ENCODE results near the gene HAUS2. TPM values are rescaled to one million over a fixed set of nuclear protein-coding genes. Genes with fewer than 3 reads are reported as not detected.

HAUS2 gene
- total RNA-seq, 1 experiment from 2014 or later: 39.8 TPM

DNA sequence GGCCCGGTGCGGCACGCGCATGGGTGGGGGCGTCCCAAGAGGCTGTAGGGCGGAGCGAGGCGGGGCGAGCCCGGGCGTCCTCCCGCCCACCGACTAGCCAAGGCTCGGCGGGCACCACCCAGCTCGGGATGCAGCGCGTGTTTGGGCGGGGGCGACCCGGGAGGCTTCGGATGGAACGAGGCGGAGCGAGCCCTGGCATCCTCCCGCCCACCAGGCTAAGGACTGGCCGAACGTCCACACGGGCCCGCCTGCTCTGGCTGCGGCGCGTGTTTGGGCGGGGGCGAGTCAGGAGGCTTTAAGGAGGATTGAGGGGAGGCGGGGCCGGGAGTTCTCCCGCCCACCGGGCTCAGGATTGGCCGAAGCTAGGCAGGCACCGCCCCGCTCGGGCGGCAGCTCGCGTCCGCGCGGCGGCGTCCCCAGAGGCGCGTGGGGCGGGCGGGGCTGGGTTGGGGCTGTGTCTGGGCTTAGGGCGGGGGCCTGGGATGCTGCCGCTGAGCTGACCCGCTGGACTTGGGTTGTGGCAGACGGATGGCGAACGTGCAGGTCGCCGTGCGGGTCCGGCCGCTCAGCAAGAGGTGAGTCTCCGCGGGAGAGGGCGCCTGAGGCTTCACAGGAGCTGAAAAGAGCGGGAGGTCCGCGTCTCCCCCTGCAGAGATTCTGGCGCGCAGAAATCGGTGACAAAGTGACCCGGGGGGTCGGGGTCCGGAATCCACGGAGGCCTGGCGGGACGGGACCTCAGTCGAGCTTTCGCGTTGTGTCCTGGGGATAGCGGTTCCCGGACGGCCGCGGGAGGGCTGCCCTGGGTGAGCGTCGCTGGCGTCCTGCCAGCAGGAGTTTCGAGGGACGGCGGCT lies 26.8 kb downstream of the HAUS2 start, which contains the start of gene STARD9:
Gene STARD9, plus strand, starts transcription at position 419 of the 852 bp plus-strand sequence. Its CDS starts 110 bp downstream, at position 529.
- Histone ChIP-seq H3K4me2 (ENCODE audit: low read length) (peak within 1 kb of the TSS; percentile 98), H3K9me3 (ENCODE audit: control insufficient read depth in 1 of 2, insufficient read depth in 1 of 2, low read depth in 1 of 2, low read length in 2 of 2) (no peaks in the 10 kb centered on the region), H3K79me2 (ENCODE audit: insufficient read depth, low read length) (no peaks in the 10 kb centered on the region), H3K27me3 (ENCODE audit: insufficient read depth, low read length) (no peaks in the 10 kb centered on the region; the same call in 1 of the 2 replicates), H4K20me1 (ENCODE audit: insufficient read depth) (no peaks in the 10 kb centered on the region), H2AFZ (ENCODE audit: low read depth, low read length, poor library complexity, severe bottlenecking) (peak within 1 kb of the TSS; percentile 95), H3K9me2 (ENCODE audit: insufficient read depth) (no peaks in the 10 kb centered on the region), H3K4me3 (replicated peaks in 1 of 2; ENCODE audit: low read depth in 1 of 2, low read length in 2 of 2) (peak within 1 kb of the TSS; percentile 61 to 63), H3K4me1 (ENCODE audit: control insufficient read depth in 1 of 2, insufficient read depth in 2 of 2, low read length in 2 of 2) (peaks cover 12 to 18% of the 10 kb centered on the region in 2 experiments), H3K36me3 (ENCODE audit: control insufficient read depth in 1 of 2, insufficient read depth in 2 of 2, low read length in 2 of 2) (no peaks in the 10 kb centered on the region), H3K27ac (ENCODE audit: low read depth, low read length) (0 out of 2 replicates have a peak within 1 kb of the TSS, but pooled peaks have one; percentile 11), H3K9ac (ENCODE audit: low read length) (peak within 1 kb of the TSS; percentile 64)
- intact Hi-C loops (cut with micrococcal nuclease): no loop called here
- BruUV-seq (replicated peaks): no TSS peak
- CTCF ChIA-PET: interaction anchor here (1.2 kb wide), 1 partner anchor 16 kb away, joined by 7 read pairs; no protein-coding TSS in a partner anchor
- peak; percentile 95 for ATAC-seq
- RAD21 ChIA-PET (ENCODE audit: low non-redundant PET in 1 of 2, low total read pairs in 2 of 2, uncharacterized antibody in 2 of 2, unreplicated experiment in 2 of 2): no interaction called here
- peak; percentile 94 for DNase-seq (ENCODE audit: low read depth, low spot score)
- POLR2A ChIA-PET: interaction anchor here (0.6 to 2.0 kb wide), 8 partner anchors 8 to 347 kb away, joined by 3 to 6 read pairs (median 3); no protein-coding TSS in a partner anchor
- TF ChIP-seq CBX3 (IDR thresholded peaks at IDR 0.05; ENCODE audit: low read depth) (no peak), RAD21 (IDR thresholded peaks at IDR 0.05; ENCODE audit: low read depth) (no peak), SRF (IDR thresholded peaks at IDR 0.05; ENCODE audit: low read depth) (no peak), SP1 (IDR thresholded peaks at IDR 0.05; ENCODE audit: low read depth) (peak; percentile 64), FOSL1 (IDR thresholded peaks at IDR 0.05; ENCODE audit: low read depth) (no peak), MAX (IDR thresholded peaks at IDR 0.05) (peak; percentile 92), TCF7L2 (IDR thresholded peaks at IDR 0.05; ENCODE audit: borderline replicate concordance, extremely low read depth, insufficient read depth, insufficient read length) (no peak), SIN3A (IDR thresholded peaks at IDR 0.05; ENCODE audit: low read depth) (no peak), EZH2phosphoT487 (IDR thresholded peaks at IDR 0.05; ENCODE audit: borderline replicate concordance) (no peak), POLR2A (IDR thresholded peaks at IDR 0.05; ENCODE audit: borderline replicate concordance, extremely low read depth, insufficient read depth, insufficient read length) (peak; percentile 50), EGR1 (IDR thresholded peaks at IDR 0.05; ENCODE audit: low read depth) (peak; percentile 91), EZH2 (IDR thresholded peaks at IDR 0.05) (no peak), JUND (IDR thresholded peaks at IDR 0.05) (no peak), ZNF274 (IDR thresholded peaks at IDR 0.05; ENCODE audit: low read depth, low read length) (no peak), YY1 (IDR thresholded peaks at IDR 0.05; ENCODE audit: extremely low read depth, insufficient replicate concordance, low read depth, low read length) (no peak), CEBPB (IDR thresholded peaks at IDR 0.05; ENCODE audit: low read depth) (no peak)
- TF ChIP-seq, protein P1, sequence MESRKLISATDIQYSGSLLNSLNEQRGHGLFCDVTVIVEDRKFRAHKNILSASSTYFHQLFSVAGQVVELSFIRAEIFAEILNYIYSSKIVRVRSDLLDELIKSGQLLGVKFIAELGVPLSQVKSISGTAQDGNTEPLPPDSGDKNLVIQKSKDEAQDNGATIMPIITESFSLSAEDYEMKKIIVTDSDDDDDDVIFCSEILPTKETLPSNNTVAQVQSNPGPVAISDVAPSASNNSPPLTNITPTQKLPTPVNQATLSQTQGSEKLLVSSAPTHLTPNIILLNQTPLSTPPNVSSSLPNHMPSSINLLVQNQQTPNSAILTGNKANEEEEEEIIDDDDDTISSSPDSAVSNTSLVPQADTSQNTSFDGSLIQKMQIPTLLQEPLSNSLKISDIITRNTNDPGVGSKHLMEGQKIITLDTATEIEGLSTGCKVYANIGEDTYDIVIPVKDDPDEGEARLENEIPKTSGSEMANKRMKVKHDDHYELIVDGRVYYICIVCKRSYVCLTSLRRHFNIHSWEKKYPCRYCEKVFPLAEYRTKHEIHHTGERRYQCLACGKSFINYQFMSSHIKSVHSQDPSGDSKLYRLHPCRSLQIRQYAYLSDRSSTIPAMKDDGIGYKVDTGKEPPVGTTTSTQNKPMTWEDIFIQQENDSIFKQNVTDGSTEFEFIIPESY (IDR thresholded peaks at IDR 0.05; ENCODE audit: extremely low read depth, insufficient replicate concordance, low read length): no peak
- TF ChIP-seq, protein P2, sequence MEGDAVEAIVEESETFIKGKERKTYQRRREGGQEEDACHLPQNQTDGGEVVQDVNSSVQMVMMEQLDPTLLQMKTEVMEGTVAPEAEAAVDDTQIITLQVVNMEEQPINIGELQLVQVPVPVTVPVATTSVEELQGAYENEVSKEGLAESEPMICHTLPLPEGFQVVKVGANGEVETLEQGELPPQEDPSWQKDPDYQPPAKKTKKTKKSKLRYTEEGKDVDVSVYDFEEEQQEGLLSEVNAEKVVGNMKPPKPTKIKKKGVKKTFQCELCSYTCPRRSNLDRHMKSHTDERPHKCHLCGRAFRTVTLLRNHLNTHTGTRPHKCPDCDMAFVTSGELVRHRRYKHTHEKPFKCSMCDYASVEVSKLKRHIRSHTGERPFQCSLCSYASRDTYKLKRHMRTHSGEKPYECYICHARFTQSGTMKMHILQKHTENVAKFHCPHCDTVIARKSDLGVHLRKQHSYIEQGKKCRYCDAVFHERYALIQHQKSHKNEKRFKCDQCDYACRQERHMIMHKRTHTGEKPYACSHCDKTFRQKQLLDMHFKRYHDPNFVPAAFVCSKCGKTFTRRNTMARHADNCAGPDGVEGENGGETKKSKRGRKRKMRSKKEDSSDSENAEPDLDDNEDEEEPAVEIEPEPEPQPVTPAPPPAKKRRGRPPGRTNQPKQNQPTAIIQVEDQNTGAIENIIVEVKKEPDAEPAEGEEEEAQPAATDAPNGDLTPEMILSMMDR (IDR thresholded peaks at IDR 0.05 in 2 of 3, conservative IDR thresholded peaks at IDR 0.05 in 1 of 3; ENCODE audit: borderline replicate concordance in 1 of 3, insufficient read depth in 1 of 3, low read depth in 2 of 3, low read length in 2 of 3): no peak
- TF ChIP-seq, protein P3, sequence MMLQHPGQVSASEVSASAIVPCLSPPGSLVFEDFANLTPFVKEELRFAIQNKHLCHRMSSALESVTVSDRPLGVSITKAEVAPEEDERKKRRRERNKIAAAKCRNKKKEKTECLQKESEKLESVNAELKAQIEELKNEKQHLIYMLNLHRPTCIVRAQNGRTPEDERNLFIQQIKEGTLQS (IDR thresholded peaks at IDR 0.05): no peak
